ENCODE data around the gene ZNF536. TPM values are rescaled to one million over a fixed set of nuclear protein-coding genes. Genes with fewer than 3 reads are reported as not detected.

Gene ZNF536
- total RNA-seq, 1 experiment from 2014 or later, result 0.35 TPM

DNA sequence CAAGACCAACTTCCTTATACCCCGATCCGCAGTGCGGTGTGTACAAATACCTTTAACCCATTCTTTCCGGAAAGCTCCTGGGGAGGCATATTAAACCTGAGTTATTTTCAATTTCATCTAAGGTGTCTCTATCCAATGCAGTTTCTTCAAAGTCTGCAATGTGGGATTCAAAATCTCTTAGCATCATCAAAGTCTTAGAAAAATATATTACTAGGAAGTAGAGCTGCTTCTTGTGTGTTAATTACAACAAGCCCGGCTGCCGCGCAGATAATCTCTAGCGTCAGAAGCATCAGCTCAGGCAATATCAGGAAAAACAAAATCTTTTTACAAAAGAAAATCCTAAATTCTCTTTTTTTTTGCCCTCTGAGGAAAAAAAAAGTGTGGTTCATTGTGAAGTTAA is 48.1 kb downstream of the ZNF536 start:
- Mint-ChIP-seq H3K27ac (no peak overlapping the region), H3K27me3 (ENCODE audit: low read depth) (no peaks in the 10 kb centered on the region), H3K9me3 (0 out of 2 replicates have a peak, but pooled peaks cover 3% of the 10 kb centered on the region), H3K4me3 (no peak overlapping the region), H3K4me1 (0 out of 2 replicates have a peak, but pooled peaks cover under 1% of the 10 kb centered on the region), H3K36me3 (no peaks in the 10 kb centered on the region)
- ChIA-PET POLR2A (no interaction called here), CTCF (interaction anchor here (0.7 kb wide), 1 partner anchor 14 kb away, joined by 3 read pairs; no protein-coding TSS in a partner anchor)
- DNase-seq (ENCODE audit: low spot score) (no peak), ATAC-seq (no peak)
- TF ChIP-seq CREM (CRISPR knock-in tag; IDR thresholded peaks at IDR 0.05), result no peak
- no peak for TF ChIP-seq GRHL2 (CRISPR knock-in tag; IDR thresholded peaks at IDR 0.05; ENCODE audit: insufficient replicate concordance, severe bottlenecking)
- no peak for TF ChIP-seq FOXP1 (CRISPR knock-in tag; IDR thresholded peaks at IDR 0.05; ENCODE audit: borderline replicate concordance)
- TF ChIP-seq, protein P1, sequence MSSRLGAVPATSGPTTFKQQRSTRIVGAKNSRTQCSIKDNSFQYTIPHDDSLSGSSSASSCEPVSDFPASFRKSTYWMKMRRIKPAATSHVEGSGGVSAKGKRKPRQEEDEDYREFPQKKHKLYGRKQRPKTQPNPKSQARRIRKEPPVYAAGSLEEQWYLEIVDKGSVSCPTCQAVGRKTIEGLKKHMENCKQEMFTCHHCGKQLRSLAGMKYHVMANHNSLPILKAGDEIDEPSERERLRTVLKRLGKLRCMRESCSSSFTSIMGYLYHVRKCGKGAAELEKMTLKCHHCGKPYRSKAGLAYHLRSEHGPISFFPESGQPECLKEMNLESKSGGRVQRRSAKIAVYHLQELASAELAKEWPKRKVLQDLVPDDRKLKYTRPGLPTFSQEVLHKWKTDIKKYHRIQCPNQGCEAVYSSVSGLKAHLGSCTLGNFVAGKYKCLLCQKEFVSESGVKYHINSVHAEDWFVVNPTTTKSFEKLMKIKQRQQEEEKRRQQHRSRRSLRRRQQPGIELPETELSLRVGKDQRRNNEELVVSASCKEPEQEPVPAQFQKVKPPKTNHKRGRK (CRISPR knock-in tag; IDR thresholded peaks at IDR 0.05; ENCODE audit: borderline replicate concordance), result no peak
- TF ChIP-seq, protein P2, sequence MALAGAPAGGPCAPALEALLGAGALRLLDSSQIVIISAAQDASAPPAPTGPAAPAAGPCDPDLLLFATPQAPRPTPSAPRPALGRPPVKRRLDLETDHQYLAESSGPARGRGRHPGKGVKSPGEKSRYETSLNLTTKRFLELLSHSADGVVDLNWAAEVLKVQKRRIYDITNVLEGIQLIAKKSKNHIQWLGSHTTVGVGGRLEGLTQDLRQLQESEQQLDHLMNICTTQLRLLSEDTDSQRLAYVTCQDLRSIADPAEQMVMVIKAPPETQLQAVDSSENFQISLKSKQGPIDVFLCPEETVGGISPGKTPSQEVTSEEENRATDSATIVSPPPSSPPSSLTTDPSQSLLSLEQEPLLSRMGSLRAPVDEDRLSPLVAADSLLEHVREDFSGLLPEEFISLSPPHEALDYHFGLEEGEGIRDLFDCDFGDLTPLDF (CRISPR knock-in tag; IDR thresholded peaks at IDR 0.05), result no peak
- TF ChIP-seq IRF1 (CRISPR knock-in tag; IDR thresholded peaks at IDR 0.05), result no peak
- TF ChIP-seq PRRX2 (CRISPR knock-in tag; IDR thresholded peaks at IDR 0.05), result no peak
- TF ChIP-seq, protein P3, sequence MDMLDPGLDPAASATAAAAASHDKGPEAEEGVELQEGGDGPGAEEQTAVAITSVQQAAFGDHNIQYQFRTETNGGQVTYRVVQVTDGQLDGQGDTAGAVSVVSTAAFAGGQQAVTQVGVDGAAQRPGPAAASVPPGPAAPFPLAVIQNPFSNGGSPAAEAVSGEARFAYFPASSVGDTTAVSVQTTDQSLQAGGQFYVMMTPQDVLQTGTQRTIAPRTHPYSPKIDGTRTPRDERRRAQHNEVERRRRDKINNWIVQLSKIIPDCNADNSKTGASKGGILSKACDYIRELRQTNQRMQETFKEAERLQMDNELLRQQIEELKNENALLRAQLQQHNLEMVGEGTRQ (CRISPR knock-in tag; IDR thresholded peaks at IDR 0.05), result no peak
- TF ChIP-seq, protein P4, sequence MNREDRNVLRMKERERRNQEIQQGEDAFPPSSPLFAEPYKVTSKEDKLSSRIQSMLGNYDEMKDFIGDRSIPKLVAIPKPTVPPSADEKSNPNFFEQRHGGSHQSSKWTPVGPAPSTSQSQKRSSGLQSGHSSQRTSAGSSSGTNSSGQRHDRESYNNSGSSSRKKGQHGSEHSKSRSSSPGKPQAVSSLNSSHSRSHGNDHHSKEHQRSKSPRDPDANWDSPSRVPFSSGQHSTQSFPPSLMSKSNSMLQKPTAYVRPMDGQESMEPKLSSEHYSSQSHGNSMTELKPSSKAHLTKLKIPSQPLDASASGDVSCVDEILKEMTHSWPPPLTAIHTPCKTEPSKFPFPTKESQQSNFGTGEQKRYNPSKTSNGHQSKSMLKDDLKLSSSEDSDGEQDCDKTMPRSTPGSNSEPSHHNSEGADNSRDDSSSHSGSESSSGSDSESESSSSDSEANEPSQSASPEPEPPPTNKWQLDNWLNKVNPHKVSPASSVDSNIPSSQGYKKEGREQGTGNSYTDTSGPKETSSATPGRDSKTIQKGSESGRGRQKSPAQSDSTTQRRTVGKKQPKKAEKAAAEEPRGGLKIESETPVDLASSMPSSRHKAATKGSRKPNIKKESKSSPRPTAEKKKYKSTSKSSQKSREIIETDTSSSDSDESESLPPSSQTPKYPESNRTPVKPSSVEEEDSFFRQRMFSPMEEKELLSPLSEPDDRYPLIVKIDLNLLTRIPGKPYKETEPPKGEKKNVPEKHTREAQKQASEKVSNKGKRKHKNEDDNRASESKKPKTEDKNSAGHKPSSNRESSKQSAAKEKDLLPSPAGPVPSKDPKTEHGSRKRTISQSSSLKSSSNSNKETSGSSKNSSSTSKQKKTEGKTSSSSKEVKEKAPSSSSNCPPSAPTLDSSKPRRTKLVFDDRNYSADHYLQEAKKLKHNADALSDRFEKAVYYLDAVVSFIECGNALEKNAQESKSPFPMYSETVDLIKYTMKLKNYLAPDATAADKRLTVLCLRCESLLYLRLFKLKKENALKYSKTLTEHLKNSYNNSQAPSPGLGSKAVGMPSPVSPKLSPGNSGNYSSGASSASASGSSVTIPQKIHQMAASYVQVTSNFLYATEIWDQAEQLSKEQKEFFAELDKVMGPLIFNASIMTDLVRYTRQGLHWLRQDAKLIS (CRISPR knock-in tag; IDR thresholded peaks at IDR 0.05; ENCODE audit: borderline replicate concordance), result no peak
- TF ChIP-seq JAZF1 (CRISPR knock-in tag; IDR thresholded peaks at IDR 0.05), result no peak
- TF ChIP-seq, protein P5, sequence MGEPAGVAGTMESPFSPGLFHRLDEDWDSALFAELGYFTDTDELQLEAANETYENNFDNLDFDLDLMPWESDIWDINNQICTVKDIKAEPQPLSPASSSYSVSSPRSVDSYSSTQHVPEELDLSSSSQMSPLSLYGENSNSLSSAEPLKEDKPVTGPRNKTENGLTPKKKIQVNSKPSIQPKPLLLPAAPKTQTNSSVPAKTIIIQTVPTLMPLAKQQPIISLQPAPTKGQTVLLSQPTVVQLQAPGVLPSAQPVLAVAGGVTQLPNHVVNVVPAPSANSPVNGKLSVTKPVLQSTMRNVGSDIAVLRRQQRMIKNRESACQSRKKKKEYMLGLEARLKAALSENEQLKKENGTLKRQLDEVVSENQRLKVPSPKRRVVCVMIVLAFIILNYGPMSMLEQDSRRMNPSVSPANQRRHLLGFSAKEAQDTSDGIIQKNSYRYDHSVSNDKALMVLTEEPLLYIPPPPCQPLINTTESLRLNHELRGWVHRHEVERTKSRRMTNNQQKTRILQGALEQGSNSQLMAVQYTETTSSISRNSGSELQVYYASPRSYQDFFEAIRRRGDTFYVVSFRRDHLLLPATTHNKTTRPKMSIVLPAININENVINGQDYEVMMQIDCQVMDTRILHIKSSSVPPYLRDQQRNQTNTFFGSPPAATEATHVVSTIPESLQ (CRISPR knock-in tag; IDR thresholded peaks at IDR 0.05), result no peak

DNA sequence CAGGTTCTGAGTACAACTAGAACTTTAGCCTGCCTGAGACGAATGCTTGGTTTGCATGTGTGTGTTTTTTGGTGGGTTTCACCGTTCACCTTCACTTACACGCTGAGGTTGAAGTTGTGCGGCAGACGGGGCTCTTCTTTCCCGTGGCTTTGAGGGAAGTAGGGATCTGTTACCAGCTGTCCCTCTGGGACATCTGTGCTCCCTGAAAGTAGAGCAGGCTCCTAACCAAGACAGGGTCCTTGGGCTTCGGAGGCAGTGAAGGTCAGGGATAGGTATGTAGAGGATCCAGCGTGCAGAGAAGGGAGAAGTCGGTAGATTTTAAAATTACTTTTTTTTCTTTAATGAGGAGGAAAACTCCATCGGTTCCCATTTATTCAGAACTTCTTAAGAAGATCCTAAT is 48.7 kb downstream of the ZNF536 start:
- Mint-ChIP-seq H3K27ac (no peak overlapping the region), H3K4me1 (no peaks in the 10 kb centered on the region), H3K9me3 (0 out of 2 replicates have a peak, but pooled peaks cover 1% of the 10 kb centered on the region), H3K27me3 (ENCODE audit: low read depth) (no peaks in the 10 kb centered on the region), H3K36me3 (no peaks in the 10 kb centered on the region), H3K4me3 (no peak overlapping the region)
- TF ChIP-seq FOXP1 (CRISPR knock-in tag; IDR thresholded peaks at IDR 0.05; ENCODE audit: borderline replicate concordance) (no peak), SMAD4 (CRISPR knock-in tag; IDR thresholded peaks at IDR 0.05) (no peak), CREM (CRISPR knock-in tag; IDR thresholded peaks at IDR 0.05) (no peak), AR (CRISPR knock-in tag; IDR thresholded peaks at IDR 0.05) (no peak), ATF1 (CRISPR knock-in tag; IDR thresholded peaks at IDR 0.05) (no peak), ZBTB43 (CRISPR knock-in tag; IDR thresholded peaks at IDR 0.05) (no peak)
- no peak for DNase-seq (ENCODE audit: low spot score)
- no peak for ATAC-seq
- ChIA-PET CTCF (interaction anchor here (0.7 kb wide), 1 partner anchor 15 kb away, joined by 3 read pairs; no protein-coding TSS in a partner anchor), POLR2A (interaction anchor here (0.6 kb wide), 1 partner anchor 63 kb away, joined by 4 read pairs; no protein-coding TSS in a partner anchor)
